GM12873 (cell line): ENCODE data around the gene GARRE1.

ENCODE experiments used
- CTCF ChIP-seq: IDR thresholded peaks from 2 replicates; pipeline ENCODE4 v1.5.1; 2012; ENCODE audit warnings: low read depth, mild to moderate bottlenecking, moderate library complexity, low read length, control low read depth; ENCODE audit not compliant: insufficient read depth; ENCODE audit errors: missing control alignments

The GARRE1 gene

GRCh38 chr19:34299576-34299975 lies 45.2 kb downstream of the GARRE1 start:
- TF ChIP-seq CTCF = no peak

DNA sequence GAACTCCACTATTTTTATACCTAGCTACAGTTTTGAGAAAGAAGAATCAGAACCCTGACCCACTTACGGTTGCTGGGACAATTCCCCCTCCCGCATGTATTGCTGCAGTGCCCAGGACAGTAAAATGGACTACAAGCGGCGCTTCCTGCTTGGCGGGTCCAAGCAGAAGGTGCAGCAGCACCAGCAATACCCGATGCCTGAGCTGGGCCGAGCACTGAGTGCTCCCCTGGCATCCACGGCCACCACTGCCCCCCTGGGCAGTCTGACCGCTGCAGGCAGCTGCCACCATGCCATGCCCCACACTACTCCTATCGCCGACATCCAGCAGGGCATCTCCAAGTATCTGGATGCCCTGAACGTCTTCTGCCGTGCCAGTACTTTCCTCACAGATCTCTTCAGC lies 46.0 kb downstream of the GARRE1 start:
- no peak for TF ChIP-seq CTCF

DNA sequence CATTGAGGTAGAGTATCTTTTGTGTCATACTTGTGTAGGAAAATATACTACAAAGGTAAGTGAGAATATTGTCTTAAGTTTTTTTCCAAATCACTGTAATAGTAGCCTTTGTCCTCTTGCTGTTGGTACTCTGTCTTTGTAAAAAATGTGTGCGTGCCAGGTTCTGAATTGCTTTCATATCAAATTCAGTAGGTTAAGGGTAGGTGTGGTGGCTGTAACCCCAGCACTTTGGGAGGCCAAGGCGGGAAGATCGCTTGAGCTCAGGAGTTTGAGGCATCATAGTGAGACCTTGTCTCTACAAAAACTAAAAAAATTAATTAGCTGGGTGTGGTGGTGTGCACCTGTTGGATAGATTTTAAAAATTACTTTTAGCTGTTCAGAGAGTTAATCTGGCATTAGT lies 46.6 kb downstream of the GARRE1 start:
- no peak for TF ChIP-seq CTCF
